Measurements from ENCODE around the gene ZNF724.

DNA sequence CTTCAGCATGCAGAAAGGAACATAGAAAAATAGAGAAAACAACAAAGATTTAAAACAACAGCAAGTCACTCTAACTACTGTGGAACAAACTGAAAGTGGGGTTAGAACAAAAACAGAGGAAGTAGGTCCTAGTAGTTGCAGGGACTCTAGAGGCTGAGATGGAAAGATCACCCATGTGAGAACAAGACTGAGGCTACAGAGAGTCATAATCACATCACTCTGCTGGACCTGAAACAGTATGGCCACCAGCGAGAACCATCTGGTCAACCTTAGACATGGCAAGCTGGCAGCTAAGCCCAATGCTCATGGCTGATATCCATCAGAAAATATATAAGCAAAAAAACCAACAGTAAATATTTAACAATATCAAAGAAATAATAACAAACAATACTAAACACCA lies 35.8 kb upstream of the ZNF724 start:
- TF ChIP-seq CTCF (IDR thresholded peaks at IDR 0.05) (no peak), POLR2A (IDR thresholded peaks at IDR 0.05) (no peak)

All from stomach (tissue), 4 donors.